ENCODE results near the gene C1orf74. TPM values are rescaled to one million over a fixed set of nuclear protein-coding genes. Genes with fewer than 3 reads are reported as not detected.

Gene C1orf74
- 1 to 10 TPM; 2.1 to 2.2 TPM for total RNA-seq

DNA sequence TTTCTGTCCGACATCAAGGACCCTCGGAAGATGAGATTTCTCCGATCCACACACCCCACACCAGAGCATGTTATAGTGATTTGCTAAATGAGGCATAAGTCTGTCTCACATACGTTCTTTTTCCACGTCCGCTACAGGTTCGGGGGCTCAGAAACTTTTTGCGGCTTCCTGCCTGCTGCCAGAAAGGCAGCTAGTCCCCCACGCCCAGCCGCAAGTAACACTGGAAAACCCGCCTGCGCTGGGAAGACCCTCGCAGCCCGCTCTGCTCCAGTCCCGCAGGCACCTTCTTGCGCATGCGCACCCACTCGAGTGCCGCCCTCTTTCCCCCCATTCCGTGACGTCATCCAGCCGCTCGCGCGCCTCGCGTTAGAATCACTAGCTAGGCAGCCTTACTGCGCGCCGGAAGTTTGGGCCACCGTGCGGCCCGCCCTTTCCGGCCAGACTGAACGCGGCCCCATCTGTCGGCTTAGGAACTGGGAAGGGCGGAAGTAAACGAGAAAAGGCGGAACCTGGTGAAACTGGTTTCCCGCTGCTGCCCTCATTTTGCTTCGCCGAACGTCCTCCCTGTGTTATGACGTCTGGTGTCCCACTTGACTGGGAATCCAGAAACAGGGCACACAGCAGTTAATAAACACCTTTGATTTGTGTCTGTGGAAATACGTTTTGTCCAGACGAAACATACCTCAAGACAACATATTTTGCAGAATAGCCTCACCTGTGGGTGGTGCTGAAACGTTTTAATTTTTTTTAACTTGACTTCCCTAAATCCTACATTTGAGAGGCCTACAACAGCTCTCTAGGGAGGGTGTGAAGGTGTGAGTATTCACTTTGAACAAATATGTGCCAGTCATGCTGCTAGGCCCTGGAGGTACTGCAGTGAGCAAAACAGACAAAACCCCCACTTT is at the start of gene C1orf74:
Gene C1orf74 (minus strand): TSS at position 295 of the 905 bp plus-strand sequence. CDS start 925 bp downstream, outside the sequence.
- CTCF ChIA-PET = interaction anchor here (1.0 to 1.2 kb wide), 3 partner anchors 12 to 36 kb away, joined by 3 to 4 read pairs (median 3); no protein-coding TSS in a partner anchor
- POLR2A ChIA-PET = interaction anchor here (1.3 to 3.0 kb wide), 6 partner anchors 9 to 31 kb away, joined by 3 to 22 read pairs (median 8); partner anchors contain the start of gene TRAF3IP3

DNA sequence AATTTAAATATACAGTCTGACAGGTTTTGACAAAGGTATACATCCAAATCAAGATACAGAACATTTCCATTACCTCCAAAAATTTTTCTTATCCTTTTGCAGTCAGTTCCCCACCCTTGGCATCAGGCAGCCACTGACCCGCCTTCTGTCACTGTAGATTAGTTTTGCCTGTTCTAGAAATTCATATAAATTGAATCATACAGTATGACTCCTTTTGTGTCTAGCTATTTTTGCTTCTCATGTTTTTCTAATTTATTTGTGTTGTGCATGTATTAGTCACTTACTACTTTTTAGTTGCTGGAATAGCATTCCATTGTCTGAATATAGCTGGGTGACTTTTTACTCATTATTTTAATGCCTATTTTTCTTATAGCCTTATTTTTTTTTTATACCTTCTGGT is 47.3 kb upstream of the C1orf74 start:
- CTCF ChIA-PET = interaction anchor here (1.6 kb wide), 1 partner anchor 9 kb away, joined by 3 read pairs; no protein-coding TSS in a partner anchor
- POLR2A ChIA-PET = interaction anchor here (0.6 kb wide), 1 partner anchor 15 kb away, joined by 3 read pairs; no protein-coding TSS in a partner anchor

DNA sequence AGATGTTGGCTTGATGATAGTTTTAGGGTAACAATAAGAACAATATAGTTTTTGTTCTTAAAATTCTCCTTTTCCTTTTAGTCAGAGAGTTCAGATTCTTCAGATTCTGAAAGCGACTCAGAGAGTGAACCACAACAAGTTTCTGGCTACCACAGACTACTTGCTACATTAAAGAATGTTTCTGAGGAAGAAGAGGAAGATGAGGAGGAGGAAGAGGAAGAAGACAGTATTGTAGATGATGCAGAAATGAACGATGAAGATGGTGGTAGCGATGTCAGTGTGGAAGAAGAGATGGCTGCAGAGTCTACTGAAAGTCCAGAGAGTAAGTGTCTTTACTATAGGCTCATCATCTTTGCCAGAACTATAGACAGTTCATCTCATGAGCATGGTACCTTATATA is 46.4 kb upstream of the C1orf74 start:
- POLR2A ChIA-PET = no interaction called here
- CTCF ChIA-PET = interaction anchor here (0.7 kb wide), 1 partner anchor 28 kb away, joined by 3 read pairs; no protein-coding TSS in a partner anchor

DNA sequence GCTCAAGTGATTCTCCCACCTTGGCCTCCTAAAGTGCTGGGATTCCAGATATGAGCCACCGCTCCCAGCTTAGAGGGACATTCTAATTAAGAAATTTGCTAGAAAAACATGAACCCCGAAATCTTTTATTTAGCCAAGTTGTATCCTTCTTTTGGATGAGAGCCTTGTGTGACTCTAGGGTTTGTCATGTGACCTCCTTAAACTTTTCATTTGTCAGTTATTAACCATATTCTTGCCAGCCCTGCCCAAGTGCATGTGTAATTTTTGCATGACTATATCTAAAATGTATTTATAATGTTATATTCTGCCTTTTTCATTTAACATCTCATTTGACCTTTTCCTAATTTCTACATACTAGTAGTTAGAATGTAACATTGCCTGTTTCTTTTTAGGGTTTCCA is 45.4 kb upstream of the C1orf74 start:
- ChIA-PET CTCF (no interaction called here), POLR2A (no interaction called here)

DNA sequence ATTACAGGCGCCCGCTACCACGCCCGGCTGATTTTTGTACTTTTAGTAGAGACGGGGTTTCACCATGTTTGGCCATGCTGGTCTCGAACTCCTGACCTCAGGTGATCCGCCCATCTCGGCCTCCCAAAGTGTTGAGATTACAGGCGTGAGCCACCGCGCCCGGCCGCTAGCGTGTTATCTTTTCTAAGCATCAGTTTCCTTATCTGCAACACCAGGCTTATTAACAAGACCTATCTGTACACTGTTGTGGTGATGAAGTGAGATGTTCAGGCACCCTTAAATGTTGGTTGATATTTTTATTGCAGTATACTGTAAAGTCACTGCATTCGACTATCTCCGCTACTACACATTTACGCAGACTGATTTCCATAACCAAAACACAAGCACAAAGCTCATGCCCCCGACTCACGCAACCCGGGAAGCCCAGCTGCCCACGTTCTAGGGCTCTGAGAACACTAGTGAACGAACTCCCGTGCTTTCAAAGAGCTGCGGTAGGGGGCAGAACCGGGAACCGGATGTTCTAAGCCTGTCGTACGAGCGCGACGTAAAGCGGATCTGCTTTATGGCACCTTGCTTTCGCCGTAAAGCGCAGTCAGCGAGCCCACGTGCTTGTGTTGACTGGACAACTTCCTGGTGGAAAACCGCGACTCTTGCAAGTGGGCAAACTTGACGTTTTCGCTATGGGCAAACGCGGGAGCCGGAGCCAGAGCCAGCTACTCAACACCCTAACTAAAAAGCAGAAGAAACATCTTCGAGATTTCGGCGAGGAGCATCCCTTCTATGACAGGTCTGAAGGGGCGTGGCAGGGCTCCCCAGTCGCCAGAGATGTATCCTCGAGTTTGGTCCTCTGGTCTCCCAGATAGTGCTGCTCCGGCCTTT is 43.3 kb upstream of the C1orf74 start, which contains the start of gene UTP25:
Gene UTP25 (plus strand): TSS at position 589 of the 879 bp plus-strand sequence. CDS start 92 bp downstream, at position 681.
- POLR2A ChIA-PET = interaction anchor here (0.6 to 0.9 kb wide), 3 partner anchors 12 to 45 kb away, joined by 3 to 5 read pairs (median 3); no protein-coding TSS in a partner anchor
- CTCF ChIA-PET = interaction anchor here (0.7 to 1.9 kb wide), 5 partner anchors 9 to 154 kb away, joined by 3 to 4 read pairs (median 3); partner anchors contain the start of gene IRF6

DNA sequence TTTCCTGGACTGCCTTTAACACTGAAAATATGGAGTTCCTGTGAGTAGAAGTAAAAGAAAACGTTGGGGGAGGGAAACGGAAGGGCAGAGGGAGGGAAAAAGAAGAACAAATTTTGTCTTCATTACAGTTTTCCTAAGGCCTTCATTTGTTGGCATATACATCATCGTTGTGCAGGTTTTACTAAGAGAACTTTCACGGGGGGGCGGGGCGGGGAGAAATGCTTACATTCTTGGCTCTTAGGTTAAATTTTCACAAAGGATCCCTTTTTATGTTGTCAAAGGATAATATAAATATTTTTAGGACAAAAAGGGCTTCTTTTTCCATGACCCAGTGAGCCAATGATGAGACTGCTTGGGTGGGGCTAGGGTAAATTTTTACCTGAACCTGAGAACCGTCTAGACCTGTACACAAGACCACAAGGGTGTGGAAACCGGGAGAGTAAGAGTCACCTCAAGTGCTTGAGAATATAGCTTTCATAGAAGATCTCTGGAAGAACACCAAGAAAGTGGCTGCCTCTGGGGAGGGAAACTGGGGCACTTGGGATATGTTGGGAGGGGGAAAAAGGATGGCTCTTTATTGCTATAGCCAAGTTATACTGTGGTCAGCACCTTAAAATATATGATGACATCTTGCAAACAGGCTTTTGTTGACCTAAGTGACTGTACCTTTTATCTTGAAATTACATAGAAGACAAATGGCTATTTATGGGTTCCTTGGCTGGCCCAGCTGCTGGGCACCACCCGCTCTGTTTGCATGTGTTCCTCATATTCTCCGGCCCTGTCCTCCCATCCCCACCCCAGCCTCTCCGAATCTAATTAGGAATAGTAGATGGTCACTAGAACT is 41.5 kb upstream of the C1orf74 start:
- ChIA-PET CTCF (interaction anchor here (1.9 kb wide), 1 partner anchor 20 kb away, joined by 4 read pairs; the partner anchor contains the start of gene IRF6), POLR2A (no interaction called here)

DNA sequence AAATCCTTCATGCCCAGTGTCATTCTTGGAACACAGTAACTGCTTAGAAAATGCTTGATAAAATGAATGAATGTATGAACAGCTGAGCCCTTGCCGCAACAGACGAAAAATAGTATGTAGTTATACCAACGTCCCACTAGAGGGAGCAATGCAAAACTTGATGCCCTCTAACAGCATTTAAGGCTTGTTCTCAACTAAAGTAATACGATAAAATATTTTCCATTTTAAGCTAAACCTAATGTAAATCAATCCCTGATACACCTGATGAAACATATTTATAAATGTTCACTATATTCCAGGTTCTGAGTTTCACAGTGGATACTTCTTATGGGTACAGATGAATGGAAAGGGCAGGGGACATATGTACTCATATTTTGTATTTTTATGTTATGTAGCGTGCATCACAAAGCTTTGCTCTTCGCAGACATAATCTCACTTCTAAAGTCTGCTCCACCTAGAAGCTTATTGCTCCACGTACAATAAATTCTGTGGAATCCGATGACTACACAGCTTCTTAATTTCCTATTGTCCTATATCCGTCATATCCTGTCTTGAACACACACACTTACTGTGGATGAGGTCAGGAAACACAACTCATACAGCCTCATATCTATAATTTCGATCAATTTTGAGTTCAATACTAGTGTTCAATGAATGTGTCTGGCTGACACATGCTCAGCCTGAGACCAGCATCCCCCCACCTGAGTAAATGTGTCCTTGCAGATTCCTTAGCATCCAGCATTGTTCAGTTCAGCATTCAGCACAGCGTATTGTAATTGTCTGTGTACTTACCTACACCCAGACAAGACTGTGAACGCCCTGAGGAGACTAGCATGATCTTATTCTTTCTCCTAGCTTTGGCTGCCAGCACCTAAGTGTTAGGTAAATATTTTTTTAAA is 39.0 kb upstream of the C1orf74 start:
- POLR2A ChIA-PET = no interaction called here
- CTCF ChIA-PET = interaction anchor here (0.9 to 2.1 kb wide), 17 partner anchors 8 to 599 kb away, joined by 3 to 8 read pairs (median 4); partner anchors contain the start of gene TRAF3IP3

DNA sequence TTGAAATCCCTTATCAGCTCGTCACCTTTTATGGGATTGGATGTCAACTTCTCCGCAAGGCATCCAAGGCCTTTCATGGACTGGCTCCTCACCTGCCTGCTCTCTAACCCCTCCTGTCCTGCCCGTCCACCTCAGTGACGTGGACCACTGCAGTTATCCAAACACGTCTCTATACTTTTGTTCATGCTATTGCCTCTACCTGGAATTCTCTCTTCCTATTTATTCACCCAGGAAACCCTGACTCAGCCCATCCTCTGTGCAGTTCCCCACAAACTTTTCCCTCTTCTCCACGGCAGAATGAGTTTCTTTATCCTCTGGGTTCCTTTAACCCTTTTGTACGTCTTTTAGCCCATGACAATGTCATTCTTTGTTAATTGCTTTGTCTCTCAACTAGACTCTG is 38.3 kb upstream of the C1orf74 start:
- ChIA-PET CTCF (interaction anchor here (1.0 to 2.1 kb wide), 14 partner anchors 8 to 600 kb away, joined by 3 to 8 read pairs (median 4); partner anchors contain the start of gene TRAF3IP3), POLR2A (no interaction called here)

DNA sequence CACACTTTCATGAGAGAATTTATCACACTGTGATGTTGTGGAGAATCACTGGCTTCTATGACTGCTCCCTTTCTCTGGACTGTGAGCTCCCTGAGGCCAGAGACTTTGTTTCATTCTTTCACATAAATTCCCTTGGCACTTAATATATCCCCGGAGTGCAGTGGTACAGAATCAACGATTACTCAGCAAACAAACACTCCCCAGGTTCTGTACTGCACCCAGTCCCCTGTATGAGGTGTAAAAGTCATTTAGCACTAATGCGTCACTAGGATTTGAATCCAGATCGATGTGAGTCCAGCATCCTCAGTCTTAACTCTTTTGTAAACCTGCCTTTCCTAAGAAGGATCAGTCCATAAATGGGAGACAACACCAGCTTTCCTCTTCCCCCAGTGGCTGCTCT is 36.6 kb upstream of the C1orf74 start:
- ChIA-PET POLR2A (no interaction called here), CTCF (no interaction called here)

DNA sequence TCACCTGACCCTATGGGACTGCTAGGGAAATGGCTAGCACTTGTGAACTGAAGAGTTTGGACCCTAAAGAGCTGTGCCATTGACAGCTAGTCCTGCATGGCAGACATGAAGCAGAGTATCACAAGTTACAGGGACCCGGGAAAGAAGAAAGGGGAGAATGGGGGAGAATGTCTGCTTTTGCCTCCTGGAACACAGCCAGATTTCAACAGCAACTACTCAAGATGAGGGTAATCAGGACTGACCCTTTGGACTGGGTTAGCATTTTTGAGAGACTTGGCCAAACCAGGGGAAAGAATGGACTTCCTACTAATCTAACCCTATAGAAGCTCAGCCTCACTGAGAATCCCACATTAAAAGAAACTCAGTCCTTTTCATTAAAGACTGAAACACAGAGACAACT is 34.7 kb upstream of the C1orf74 start:
- POLR2A ChIA-PET = no interaction called here
- CTCF ChIA-PET = no interaction called here

DNA sequence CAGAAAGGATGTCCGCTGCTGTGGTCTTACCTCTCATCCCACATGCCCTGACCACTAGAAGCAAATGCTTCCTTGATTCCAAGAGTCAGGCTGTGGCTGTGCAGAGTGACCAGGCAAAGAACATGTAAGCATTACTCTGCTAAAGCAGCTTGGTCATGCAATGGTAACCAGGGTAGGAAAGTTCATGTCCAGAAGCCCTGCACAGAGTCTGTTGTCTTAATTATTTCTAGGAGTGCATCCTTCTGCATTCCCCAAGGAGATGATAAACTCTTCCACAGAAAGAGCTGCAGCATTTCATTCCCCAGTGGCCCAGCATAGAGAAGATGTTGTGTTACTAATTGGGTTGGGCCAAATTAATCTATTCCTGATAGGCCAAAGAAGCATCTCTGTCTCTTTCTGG is 33.3 kb upstream of the C1orf74 start:
- CTCF ChIA-PET = no interaction called here
- POLR2A ChIA-PET = no interaction called here

DNA sequence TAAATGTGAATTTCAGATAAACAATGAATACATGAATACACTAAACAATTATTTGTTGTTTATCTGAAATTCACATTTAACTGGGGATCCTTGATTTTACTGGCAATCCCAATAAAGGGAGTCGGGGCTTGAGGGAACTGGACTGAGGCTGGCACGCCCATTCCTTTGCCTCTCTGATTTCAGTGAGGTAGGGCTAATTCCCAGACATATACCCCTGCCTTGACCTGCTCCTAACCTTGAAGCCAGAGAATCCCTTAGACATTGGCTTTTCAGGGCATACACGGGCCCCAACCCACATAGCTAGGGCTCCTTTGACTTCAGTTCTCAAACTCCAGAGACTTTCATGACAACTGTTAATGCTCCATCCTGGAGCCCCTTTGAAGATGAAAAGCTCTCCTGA is 32.6 kb upstream of the C1orf74 start:
- CTCF ChIA-PET = no interaction called here
- POLR2A ChIA-PET = no interaction called here

DNA sequence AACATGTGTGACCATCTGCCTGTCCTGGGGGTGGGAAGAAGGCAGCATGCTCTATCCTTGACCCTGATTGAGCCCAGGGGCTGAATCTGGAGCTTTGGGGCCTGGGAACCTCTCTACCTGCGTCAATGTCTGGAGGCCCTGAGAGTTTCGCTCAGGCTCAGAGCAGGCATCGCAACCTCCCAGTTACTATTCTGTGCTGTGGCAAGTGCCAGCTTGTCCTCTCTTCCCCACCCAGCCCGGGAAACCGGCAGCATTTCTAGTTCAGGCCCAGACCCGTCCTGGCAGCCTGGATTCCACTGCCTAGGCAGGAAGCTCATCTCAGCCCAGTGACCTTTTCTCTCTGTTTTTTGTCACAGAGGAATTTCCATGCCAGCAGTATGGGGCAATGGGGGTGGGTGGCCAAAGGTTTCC is 31.6 kb upstream of the C1orf74 start:
- POLR2A ChIA-PET = interaction anchor here (0.8 kb wide), 1 partner anchor 32 kb away, joined by 3 read pairs; the partner anchor contains the start of gene C1orf74
- CTCF ChIA-PET = interaction anchor here (0.5 to 0.8 kb wide), 2 partner anchors 8 to 23 kb away, joined by 3 to 4 read pairs; no protein-coding TSS in a partner anchor

DNA sequence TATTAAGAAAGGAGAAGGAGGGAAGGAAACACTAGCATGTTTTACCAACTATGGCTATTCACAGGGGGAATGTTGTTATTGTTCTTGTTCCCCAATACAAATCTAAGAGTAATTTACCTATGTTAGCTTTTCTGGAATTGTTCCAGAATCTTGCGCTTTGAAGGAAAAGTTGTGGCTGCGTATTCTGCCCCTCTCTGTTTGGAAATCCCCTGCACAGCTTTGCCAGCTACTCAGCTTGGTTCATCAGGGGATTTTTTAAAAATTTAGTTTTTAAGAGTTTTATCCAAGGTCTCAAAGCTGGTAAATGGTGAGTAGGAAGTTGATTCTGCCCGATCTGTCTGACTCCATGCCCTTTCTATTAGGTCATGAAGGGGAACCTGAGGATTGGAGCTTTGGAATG is 31.1 kb upstream of the C1orf74 start:
- CTCF ChIA-PET = interaction anchor here (0.8 kb wide), 1 partner anchor 9 kb away, joined by 3 read pairs; no protein-coding TSS in a partner anchor
- POLR2A ChIA-PET = interaction anchor here (0.8 kb wide), 1 partner anchor 31 kb away, joined by 3 read pairs; the partner anchor contains the start of gene C1orf74

DNA sequence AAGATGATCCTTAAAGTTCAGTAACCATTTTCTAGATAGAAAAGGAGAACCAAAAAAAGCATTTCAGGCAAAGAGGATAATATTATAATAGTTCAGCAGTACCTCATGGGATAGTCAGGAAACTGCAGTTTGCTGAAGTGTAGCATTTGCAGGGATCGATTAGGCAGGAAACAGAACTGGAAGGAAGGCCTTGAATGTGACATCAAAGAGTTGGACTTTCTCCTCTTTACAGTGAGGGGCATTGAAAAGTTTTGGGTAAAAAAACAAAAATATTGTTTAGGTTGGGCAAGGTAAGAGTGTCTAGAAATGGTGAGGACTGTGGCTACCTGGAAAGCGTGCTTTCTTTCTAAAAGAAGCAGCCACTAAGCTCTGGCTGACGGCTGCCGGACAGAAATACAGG is 29.5 kb upstream of the C1orf74 start:
- POLR2A ChIA-PET = no interaction called here
- CTCF ChIA-PET = interaction anchor here (1.5 kb wide), 1 partner anchor 9 kb away, joined by 4 read pairs; no protein-coding TSS in a partner anchor

DNA sequence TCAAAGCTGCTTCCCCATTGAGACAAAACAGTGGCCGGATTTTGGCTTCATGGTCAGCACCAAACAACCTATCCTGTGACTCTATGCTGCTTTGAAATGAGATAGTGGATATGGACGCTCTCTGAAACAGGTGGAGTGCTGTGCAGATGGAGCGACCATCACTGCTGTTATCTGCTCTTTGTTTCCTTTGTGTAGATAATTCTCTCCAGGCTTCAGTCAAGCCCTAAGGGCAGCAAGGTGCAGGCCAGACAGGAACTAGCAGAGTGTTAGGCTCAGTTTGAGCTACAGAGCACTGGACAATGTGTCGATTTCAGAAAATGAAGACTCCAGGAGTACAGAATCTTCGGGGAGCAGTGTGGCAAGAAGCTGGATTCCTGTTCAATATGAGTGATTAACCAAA is 26.4 kb upstream of the C1orf74 start:
- POLR2A ChIA-PET = no interaction called here
- CTCF ChIA-PET = no interaction called here

DNA sequence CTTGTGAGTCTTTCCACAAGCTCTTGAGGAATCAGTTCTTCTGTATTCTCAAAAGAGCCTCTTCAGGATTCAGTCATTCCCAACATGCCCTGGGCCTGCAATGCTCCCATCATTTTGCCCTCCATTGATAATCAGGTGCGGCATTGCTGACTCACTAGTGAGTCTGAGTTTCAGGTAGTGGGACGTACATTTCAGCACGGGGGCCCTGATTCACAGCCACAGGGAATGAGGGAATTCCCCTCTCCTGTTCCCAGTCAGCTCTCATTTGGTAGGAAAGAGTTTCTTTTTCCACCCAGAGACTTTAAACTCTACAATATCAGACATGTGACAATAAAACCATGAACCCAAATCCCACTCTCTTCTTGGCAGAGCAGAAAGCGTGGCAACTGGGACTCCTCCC is 25.3 kb upstream of the C1orf74 start:
- ChIA-PET CTCF (no interaction called here), POLR2A (no interaction called here)
